Measurements from ENCODE around the gene ZBTB16.

- TF ChIP-seq SP1 (IDR thresholded peaks at IDR 0.05) (no peak), ELF4 (IDR thresholded peaks at IDR 0.05) (no peak), SUZ12 (IDR thresholded peaks at IDR 0.05) (no peak)
Measured at GRCh38 chr11:114166362-114166761, 106.9 kb downstream of the ZBTB16 start.

All from HEK293T (cell line).